IMR-90 (cell line): ENCODE results near the gene TP53I11. TPM values are rescaled to one million over a fixed set of nuclear protein-coding genes. Genes with fewer than 3 reads are reported as not detected.

Experiments used
- ATAC-seq: fragments of 200-7000 bp; cut with Tn5 transposase; 2 replicates; pipeline ENCODE4 v1.9.1; 2020; ENCODE audit warnings: low read depth, mild to moderate bottlenecking, moderate library complexity
- BruUV-seq: library from RNA; stranded (reverse); fragments of 400-500 nt; replicated peaks from 2 replicates; lab custom pipeline; 2021; lab: Mats Ljungman, UMichigan
- CTCF ChIA-PET: fragments of 300-600 bp; formaldehyde crosslinking; extraction: SDS; loops from one replicate; lab custom pipeline; 2021; ENCODE audit warnings: antibody characterized with exemption; lab: Yijun Ruan, JAX
- POLR2A ChIA-PET: fragments of 300-600 bp; sonication (Branson Sonifier 250); formaldehyde crosslinking; loops from one replicate; lab custom pipeline; 2022; ENCODE audit warnings: antibody characterized with exemption; ENCODE audit not compliant: unreplicated experiment; lab: Charles Lee
- DNase-seq: peaks from one replicate; pipeline ENCODE4 v3.0.0; 2013
- H2AFZ ChIP-seq: replicated peaks from 2 replicates; pipeline ENCODE3; 2013; ENCODE audit warnings: low read length, mild to moderate bottlenecking; ENCODE audit not compliant: poor library complexity
- H2AK5ac ChIP-seq: 2 replicates; pipeline ENCODE4 v1.6.1; 2013; ENCODE audit warnings: low read depth, low read length, inconsistent platforms
- H2AK9ac ChIP-seq: replicated peaks from 2 replicates; pipeline ENCODE3; 2013; ENCODE audit warnings: mild to moderate bottlenecking, low read depth, low read length, moderate library complexity; ENCODE audit not compliant: poor library complexity
- H2BK120ac ChIP-seq: 2 replicates; pipeline ENCODE4 v1.6.1; 2013; ENCODE audit warnings: low read depth, low read length, inconsistent platforms
- H2BK15ac ChIP-seq: 3 replicates; pipeline ENCODE4 v1.6.1; 2013; ENCODE audit warnings: low read depth, low read length, inconsistent platforms
- H2BK20ac ChIP-seq: 2 replicates; pipeline ENCODE4 v1.6.1; 2013; ENCODE audit warnings: low read depth, mild to moderate bottlenecking, inconsistent platforms, low read length, moderate library complexity
- H2BK5ac ChIP-seq: 2 replicates; pipeline ENCODE4 v1.6.1; 2013; ENCODE audit warnings: mild to moderate bottlenecking, low read depth, low read length, inconsistent platforms; ENCODE audit not compliant: poor library complexity, severe bottlenecking
- H3K14ac ChIP-seq: replicated peaks from 2 replicates; pipeline ENCODE4 v1.6.1; 2013; ENCODE audit warnings: low read depth, low read length, inconsistent platforms
- H3K18ac ChIP-seq: 2 replicates; pipeline ENCODE4 v1.6.1; 2013; ENCODE audit warnings: low read depth, low read length, control low read depth
- H3K23ac ChIP-seq: 2 replicates; pipeline ENCODE4 v1.6.1; 2013; ENCODE audit warnings: low read depth, low read length, inconsistent platforms
- H3K27ac ChIP-seq: 2 replicates; pipeline ENCODE4 v1.5.1; 2013; ENCODE audit warnings: mild to moderate bottlenecking, control low read depth, low read length; ENCODE audit not compliant: insufficient read depth
- H3K27me3 ChIP-seq: 2 replicates; pipeline ENCODE4 v1.6.1; 2013; ENCODE audit warnings: low read length; ENCODE audit not compliant: control insufficient read depth, insufficient read depth
- H3K36me3 ChIP-seq: 2 replicates; pipeline ENCODE4 v1.6.1; 2013; ENCODE audit warnings: low read length, mixed read lengths; ENCODE audit not compliant: control insufficient read depth, insufficient read depth
- H3K4ac ChIP-seq: 2 replicates; pipeline ENCODE4 v1.6.1; 2013; ENCODE audit warnings: low read depth, low read length, inconsistent platforms
- H3K4me1 ChIP-seq: 2 replicates; pipeline ENCODE4 v1.6.1; 2013; ENCODE audit warnings: low read length, mixed read lengths; ENCODE audit not compliant: control insufficient read depth, insufficient read depth
- H3K4me2 ChIP-seq: 2 replicates; pipeline ENCODE4 v1.6.1; 2013; ENCODE audit warnings: low read depth, mild to moderate bottlenecking, control low read depth, low read length, moderate library complexity
- H3K4me3 ChIP-seq: 2 replicates; pipeline ENCODE4 v1.5.1; 2013; ENCODE audit warnings: low read depth, mild to moderate bottlenecking, control low read depth, low read length, moderate library complexity; ENCODE audit not compliant: insufficient read depth
- H3K56ac ChIP-seq: 2 replicates; pipeline ENCODE4 v1.6.1; 2013; ENCODE audit warnings: low read length, inconsistent platforms; ENCODE audit not compliant: insufficient read depth; ENCODE audit errors: extremely low read depth
- H3K79me1 ChIP-seq, 2 experiments: 2 replicates each; pipeline ENCODE4 v1.6.1; 2013; ENCODE audit warnings: low read length in 2 of 2, inconsistent platforms in 1 of 2, low read depth in 1 of 2
- H3K9ac ChIP-seq: 2 replicates; pipeline ENCODE4 v1.6.1; 2013; ENCODE audit warnings: low read depth, low read length, control low read depth
- H3K9me1 ChIP-seq: 2 replicates; pipeline ENCODE4 v1.6.1; 2013; ENCODE audit warnings: low read length, inconsistent platforms; ENCODE audit not compliant: insufficient read depth
- H3K9me3 ChIP-seq: 2 replicates; pipeline ENCODE4 v1.6.1; 2013; ENCODE audit warnings: low read length; ENCODE audit not compliant: control insufficient read depth, insufficient read depth
- H4K20me1 ChIP-seq: 2 replicates; pipeline ENCODE4 v1.6.1; 2013; ENCODE audit warnings: low read length, inconsistent platforms; ENCODE audit not compliant: insufficient read depth
- H4K5ac ChIP-seq: 2 replicates; pipeline ENCODE4 v1.6.1; 2013; ENCODE audit warnings: mild to moderate bottlenecking, low read depth, low read length, control low read depth
- H4K8ac ChIP-seq, 2 experiments: 2 replicates each; pipeline ENCODE4 v1.6.1; 2013; ENCODE audit warnings: low read depth in 2 of 2, low read length in 2 of 2, control low read depth in 1 of 2, inconsistent platforms in 1 of 2
- H4K91ac ChIP-seq: 2 replicates; pipeline ENCODE4 v1.6.1; 2013; ENCODE audit warnings: low read depth, low read length, inconsistent platforms; ENCODE audit not compliant: insufficient read depth
- FOS ChIP-seq: fragments of 150-350 bp; IDR thresholded peaks from 2 replicates; pipeline ENCODE4 v1.6.1; 2016; ENCODE audit warnings: low read depth, low read length
- MAFK ChIP-seq: IDR thresholded peaks from 2 replicates; pipeline ENCODE4 v1.6.1; 2012; ENCODE audit warnings: low read depth, low read length, improper control_type of control experiment
- MAZ ChIP-seq: IDR thresholded peaks from 2 replicates; pipeline ENCODE4 v1.6.1; 2012; ENCODE audit warnings: low read depth, mild to moderate bottlenecking, low read length, improper control_type of control experiment, moderate library complexity, borderline replicate concordance
- NFE2L2 ChIP-seq: fragments of 150-350 bp; IDR thresholded peaks from 2 replicates; pipeline ENCODE4 v1.6.1; 2016; ENCODE audit warnings: low read depth, mild to moderate bottlenecking, low read length
- RFX5 ChIP-seq: IDR thresholded peaks from 2 replicates; pipeline ENCODE4 v1.8.0; 2012; ENCODE audit warnings: low read depth, mild to moderate bottlenecking, low read length, moderate library complexity
- SMC3 ChIP-seq: fragments of 150-350 bp; IDR thresholded peaks from 2 replicates; pipeline ENCODE4 v1.6.1; 2016; ENCODE audit warnings: low read depth, mild to moderate bottlenecking, antibody characterized with exemption, low read length, moderate library complexity
- USF2 ChIP-seq: fragments of 150-350 bp; IDR thresholded peaks from 2 replicates; pipeline ENCODE4 v1.6.1; 2017; ENCODE audit warnings: mild to moderate bottlenecking, antibody characterized with exemption, low read length, low read depth
- WGBS, 2 experiments: methylation state at CpG; one replicate each; pipeline versions ENCODE4 v1.1.5 to v1.1.7; 2013; ENCODE audit warnings: missing lambda C conversion rate in 2 of 2; ENCODE audit not compliant: insufficient read length in 1 of 2; ENCODE audit errors: extremely low coverage in 2 of 2; 5-methylcytosine and 5-hydroxymethylcytosine counted together
- dilution Hi-C: fragments of 300-500 bp; cut with HindIII; formaldehyde crosslinking; loops from one replicate; pipeline ENCODE4 v1.14.3; 2018; ENCODE audit warnings: low sequenced_read_pairs; ENCODE audit not compliant: unreplicated experiment
- in situ Hi-C: fragments of 300-500 bp; cut with MboI; formaldehyde crosslinking; loops from 3 replicates; pipeline ENCODE4 v1.14.3; 2019; ENCODE audit warnings: low sequenced_read_pairs, inconsistent platforms, mixed read lengths
- intact Hi-C: fragments of 100-400 bp; cut with micrococcal nuclease; formaldehyde crosslinking; loops from 2 replicates; pipeline ENCODE4 v1.10.0; 2022
- polyA plus RNA-seq, 3 experiments: library from polyadenylated mRNA; depleted of rRNA; stranded (reverse); fragments of >200 nt; gene quantifications; 2 replicates each; pipeline ENCODE4 v1.2.3, GENCODE V29; 2012; ENCODE audit warnings: low replicate concordance in 1 of 3
- total RNA-seq: library from RNA; depleted of rRNA; stranded (reverse); fragments of >200 nt; gene quantifications from 2 replicates; pipeline ENCODE4 v1.2.3, GENCODE V29; 2012
- TF ChIP-seq, protein P1 (sequence below): conservative IDR thresholded peaks from 2 replicates; pipeline ENCODE4 v1.5.1; 2012; ENCODE audit warnings: mild to moderate bottlenecking, low read depth, low read length, improper control_type of control experiment

TP53I11 gene
- total and polyA plus RNA-seq, 2 of the 4 experiments (the other 2 are of a cell fraction): 3.9 to 22.0 TPM

DNA sequence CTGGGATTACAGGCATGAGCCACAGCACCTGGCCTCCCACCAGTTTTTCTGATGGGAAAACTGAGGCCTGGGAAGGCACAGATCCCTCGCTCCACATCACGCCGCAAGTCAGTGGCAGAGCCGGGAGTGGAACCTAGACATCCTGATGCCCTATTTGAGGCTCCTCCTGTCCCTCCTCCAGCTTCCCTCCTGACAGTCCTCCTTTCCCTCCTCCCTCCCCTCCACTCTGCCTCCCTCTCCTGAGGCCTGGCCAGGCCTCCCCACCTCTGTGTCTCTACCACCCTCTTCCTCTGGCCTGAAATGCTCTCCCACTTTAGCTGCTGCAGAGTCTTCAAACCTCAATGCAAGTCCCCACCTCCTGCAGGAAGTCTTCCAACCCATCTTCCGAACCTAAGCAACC, 13.3 kb upstream of the TP53I11 start:
- POLR2A ChIA-PET: no interaction called here
- H2BK5ac ChIP-seq: no peak overlapping the region

More for the DNA sequence above, 13.3 kb upstream of the TP53I11 start:
- BruUV-seq: no TSS peak
- H3K36me3 ChIP-seq: no peaks in the 10 kb centered on the region
- H3K56ac ChIP-seq: no peak overlapping the region
- H3K23ac ChIP-seq: no peak overlapping the region
- H3K18ac ChIP-seq: no peak overlapping the region
- 89% methylated on average over 4 of the region's 5 CpGs; no CpG with 5 or more reads in 1 of the 2 experiments for WGBS, 2 experiments
- no peak overlapping the region for H3K14ac ChIP-seq
- H3K4me2 ChIP-seq: no peak overlapping the region
- H3K4me1 ChIP-seq: no peaks in the 10 kb centered on the region
- H2BK15ac ChIP-seq: no peak overlapping the region
- H3K4me3 ChIP-seq: no peak overlapping the region
- peaks cover 22% of the 10 kb centered on the region for H3K27me3 ChIP-seq
- no peak overlapping the region for H4K5ac ChIP-seq
- H4K20me1 ChIP-seq: no peaks in the 10 kb centered on the region
- H2AFZ ChIP-seq: no peak overlapping the region
- no peaks in the 10 kb centered on the region for H3K9me1 ChIP-seq
- intact Hi-C loops: no loop called here
- H2AK5ac ChIP-seq: no peak overlapping the region
- H3K9ac ChIP-seq: no peak overlapping the region
- H4K91ac ChIP-seq: no peak overlapping the region
- dilution Hi-C loops: no loop called here
- ATAC-seq: no peak
- H4K8ac ChIP-seq: no peak overlapping the region
- in situ Hi-C loops: no loop called here
- H2BK120ac ChIP-seq: no peak overlapping the region
- DNase-seq: no peak
- H2AK9ac ChIP-seq: no peak overlapping the region
- no peaks in the 10 kb centered on the region for H3K9me3 ChIP-seq
- no peak overlapping the region for H3K4ac ChIP-seq
- no peak overlapping the region for H2BK20ac ChIP-seq
- TF ChIP-seq NFE2L2: no peak
- TF ChIP-seq, protein P1, sequence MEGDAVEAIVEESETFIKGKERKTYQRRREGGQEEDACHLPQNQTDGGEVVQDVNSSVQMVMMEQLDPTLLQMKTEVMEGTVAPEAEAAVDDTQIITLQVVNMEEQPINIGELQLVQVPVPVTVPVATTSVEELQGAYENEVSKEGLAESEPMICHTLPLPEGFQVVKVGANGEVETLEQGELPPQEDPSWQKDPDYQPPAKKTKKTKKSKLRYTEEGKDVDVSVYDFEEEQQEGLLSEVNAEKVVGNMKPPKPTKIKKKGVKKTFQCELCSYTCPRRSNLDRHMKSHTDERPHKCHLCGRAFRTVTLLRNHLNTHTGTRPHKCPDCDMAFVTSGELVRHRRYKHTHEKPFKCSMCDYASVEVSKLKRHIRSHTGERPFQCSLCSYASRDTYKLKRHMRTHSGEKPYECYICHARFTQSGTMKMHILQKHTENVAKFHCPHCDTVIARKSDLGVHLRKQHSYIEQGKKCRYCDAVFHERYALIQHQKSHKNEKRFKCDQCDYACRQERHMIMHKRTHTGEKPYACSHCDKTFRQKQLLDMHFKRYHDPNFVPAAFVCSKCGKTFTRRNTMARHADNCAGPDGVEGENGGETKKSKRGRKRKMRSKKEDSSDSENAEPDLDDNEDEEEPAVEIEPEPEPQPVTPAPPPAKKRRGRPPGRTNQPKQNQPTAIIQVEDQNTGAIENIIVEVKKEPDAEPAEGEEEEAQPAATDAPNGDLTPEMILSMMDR: no peak
- no peak for TF ChIP-seq MAFK
- TF ChIP-seq FOS: no peak
- no peak for TF ChIP-seq SMC3
- TF ChIP-seq USF2: no peak
- TF ChIP-seq MAZ: no peak
- TF ChIP-seq RFX5: no peak
- H3K79me1 ChIP-seq: no peaks in the 10 kb centered on the region
- no peak overlapping the region for H3K27ac ChIP-seq
- CTCF ChIA-PET: interaction anchor here (1.3 kb wide), 1 partner anchor 139 kb away, joined by 4 read pairs; no protein-coding TSS in a partner anchor
